ENCODE results near the gene ZNF2.

ZNF2 gene

DNA sequence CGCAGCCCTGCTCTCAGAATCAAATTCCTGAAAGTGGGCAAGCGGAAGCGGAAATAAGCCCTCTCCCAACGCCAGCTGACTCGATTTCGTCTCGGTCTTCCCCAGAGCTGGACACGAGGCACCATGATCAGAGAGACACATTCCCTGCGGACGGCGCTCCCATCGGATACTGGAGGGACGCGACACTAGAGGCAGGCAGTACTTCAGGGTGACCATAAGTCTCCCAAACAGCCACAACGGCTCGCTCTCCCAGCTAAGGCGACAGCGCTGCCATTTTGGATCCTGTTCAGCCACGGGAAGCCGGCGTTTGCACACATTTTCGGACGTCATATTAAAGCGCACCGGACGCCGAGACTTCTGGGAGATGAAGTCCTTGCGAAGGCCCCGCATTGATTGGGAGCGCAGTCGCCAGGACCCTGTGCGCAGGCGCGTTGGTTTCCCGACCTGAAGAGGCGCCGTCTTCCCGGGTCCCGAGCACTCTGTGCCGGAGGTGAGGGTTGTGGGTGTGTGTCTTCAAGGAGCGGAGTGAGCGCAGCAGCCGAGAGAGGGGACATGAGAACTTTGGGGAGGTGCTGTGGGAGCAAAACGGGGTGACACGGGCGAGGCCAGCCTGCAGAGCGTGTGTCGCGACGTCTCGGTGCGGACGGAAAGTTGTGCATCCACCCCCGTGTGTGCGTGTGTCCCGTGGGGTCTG lies at the start of gene ZNF2:
TSS of gene ZNF2 (plus strand) at position 439 of the 694 bp plus-strand sequence. CDS start 10,418 bp downstream, outside the sequence.
- Mint-ChIP-seq H3K36me3 (peaks cover 11% of the 10 kb centered on the region), H3K9me3 (peaks cover 5% of the 10 kb centered on the region), H3K4me3 (peak within 1 kb of the TSS; percentile 100), H3K27ac (peak within 1 kb of the TSS; percentile 98), H3K27me3 (no peaks in the 10 kb centered on the region), H3K4me1 (peaks cover 47% of the 10 kb centered on the region)

DNA sequence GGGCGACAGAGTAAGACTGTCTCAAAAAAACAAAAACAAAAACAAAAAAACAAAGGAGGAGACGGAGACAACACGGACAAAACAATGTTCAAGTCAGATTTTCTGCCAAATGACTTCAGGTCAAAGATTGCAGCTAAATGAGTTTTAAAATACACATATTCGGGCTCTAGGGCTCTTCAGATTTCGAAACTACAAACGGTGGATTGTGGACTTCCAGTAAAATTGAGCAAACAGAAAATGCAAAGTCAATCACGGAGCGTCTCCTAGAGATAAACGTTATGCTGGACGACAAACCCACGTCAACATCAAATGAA lies 44.6 kb upstream of the ZNF2 start:
- peak overlapping the region; percentile 96 for H3K4me3 Mint-ChIP-seq
- peaks cover 7% of the 10 kb centered on the region for H3K36me3 Mint-ChIP-seq
- no peaks in the 10 kb centered on the region for H3K9me3 Mint-ChIP-seq
- peak overlapping the region; percentile 98 for H3K27ac Mint-ChIP-seq
- H3K4me1 Mint-ChIP-seq: peaks cover 49% of the 10 kb centered on the region
- H3K27me3 Mint-ChIP-seq: no peaks in the 10 kb centered on the region

DNA sequence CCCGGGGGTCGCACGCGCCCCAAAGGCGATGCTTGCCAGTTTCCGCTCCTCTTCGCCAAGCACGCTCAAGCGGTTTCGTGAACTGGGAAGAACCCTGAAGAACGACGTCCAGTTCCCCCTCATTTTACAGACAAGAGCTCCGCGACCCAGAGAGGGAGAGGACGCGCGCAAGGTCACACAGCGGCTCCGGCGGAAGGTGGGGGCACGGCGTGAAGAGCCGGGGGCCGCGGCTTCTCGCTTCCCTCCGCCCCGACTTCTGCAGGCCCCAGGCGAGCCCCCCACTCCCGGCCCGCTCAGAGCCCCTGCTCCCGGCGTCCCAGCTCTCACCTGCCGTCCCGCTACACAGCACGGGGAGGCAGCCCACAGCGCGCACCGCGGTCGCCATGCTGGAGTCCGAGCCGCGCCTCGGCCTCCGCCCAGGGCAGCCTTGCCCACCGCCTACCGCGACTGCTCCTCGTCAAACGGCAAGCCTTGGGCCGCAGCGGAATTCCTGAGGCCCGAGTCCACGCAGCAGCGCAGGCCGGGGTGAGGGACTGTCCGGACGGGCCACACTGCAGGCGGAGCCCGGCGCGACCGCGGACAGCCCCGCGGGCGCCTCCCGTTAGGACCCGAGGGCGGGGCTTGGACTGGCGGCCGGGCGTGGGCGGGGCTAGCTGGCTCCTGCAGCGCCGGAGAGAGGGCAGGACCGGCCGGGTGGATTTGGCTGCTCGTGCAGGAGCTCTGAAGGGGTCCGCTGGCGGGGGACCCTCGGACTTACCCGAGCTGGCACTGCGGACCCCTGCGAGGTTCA lies 44.0 kb upstream of the ZNF2 start, which contains the start of gene MRPS5:
TSS of gene MRPS5 (minus strand) at position 402 of the 790 bp plus-strand sequence. CDS start at position 385, 17 bp downstream.
- Mint-ChIP-seq H3K27ac (peak within 1 kb of the TSS; percentile 98), H3K9me3 (no peaks in the 10 kb centered on the region), H3K4me3 (peak within 1 kb of the TSS; percentile 96), H3K27me3 (no peaks in the 10 kb centered on the region), H3K36me3 (peaks cover 7% of the 10 kb centered on the region), H3K4me1 (peaks cover 49% of the 10 kb centered on the region)

- Mint-ChIP-seq H3K4me1 (peaks cover 47% of the 10 kb centered on the region), H3K36me3 (peaks cover 6% of the 10 kb centered on the region), H3K9me3 (no peaks in the 10 kb centered on the region), H3K4me3 (peak overlapping the region; percentile 96), H3K27ac (peak overlapping the region; percentile 60), H3K27me3 (no peaks in the 10 kb centered on the region)
Measured at GRCh38 chr2:95122197-95122551, 43.4 kb upstream of the ZNF2 start.

- peaks cover 34% of the 10 kb centered on the region for H3K36me3 Mint-ChIP-seq
- no peaks in the 10 kb centered on the region for H3K27me3 Mint-ChIP-seq
- peaks cover 24% of the 10 kb centered on the region for H3K9me3 Mint-ChIP-seq
- no peak overlapping the region for H3K4me3 Mint-ChIP-seq
- no peak overlapping the region for H3K27ac Mint-ChIP-seq
- H3K4me1 Mint-ChIP-seq: no peaks in the 10 kb centered on the region
Measured at GRCh38 chr2:95138702-95139101, 26.9 kb upstream of the ZNF2 start.

DNA sequence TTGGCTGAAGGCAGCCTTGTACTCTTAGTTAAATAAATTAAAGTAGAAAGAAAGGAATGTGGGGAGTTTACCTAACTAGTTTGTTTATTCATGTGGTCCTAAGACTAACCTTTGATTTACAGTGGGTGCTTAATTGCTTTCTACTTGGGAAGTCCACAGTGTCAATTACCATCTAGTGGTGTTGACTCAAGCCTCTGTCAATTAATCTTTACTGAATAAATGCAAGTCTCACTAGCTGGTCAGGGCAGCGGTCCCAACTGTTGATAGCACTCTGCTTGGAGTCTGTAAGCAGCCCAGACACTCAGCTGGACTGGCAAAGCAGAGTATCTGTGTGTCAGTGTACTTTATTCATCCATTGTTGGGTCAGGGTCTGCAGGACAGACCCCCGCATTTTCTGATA lies 21.8 kb upstream of the ZNF2 start:
- H3K9me3 Mint-ChIP-seq: peaks cover 25% of the 10 kb centered on the region
- no peak overlapping the region for H3K27ac Mint-ChIP-seq
- no peaks in the 10 kb centered on the region for H3K27me3 Mint-ChIP-seq
- H3K4me1 Mint-ChIP-seq: no peaks in the 10 kb centered on the region
- no peak overlapping the region for H3K4me3 Mint-ChIP-seq
- H3K36me3 Mint-ChIP-seq: peaks cover 45% of the 10 kb centered on the region

- H3K4me1 Mint-ChIP-seq: no peaks in the 10 kb centered on the region
- H3K4me3 Mint-ChIP-seq: no peak overlapping the region
- H3K9me3 Mint-ChIP-seq: peaks cover 44% of the 10 kb centered on the region
- H3K36me3 Mint-ChIP-seq: peaks cover 68% of the 10 kb centered on the region
- H3K27ac Mint-ChIP-seq: no peak overlapping the region
- no peaks in the 10 kb centered on the region for H3K27me3 Mint-ChIP-seq
Measured at GRCh38 chr2:95149397-95149984, 16.1 kb upstream of the ZNF2 start.

DNA sequence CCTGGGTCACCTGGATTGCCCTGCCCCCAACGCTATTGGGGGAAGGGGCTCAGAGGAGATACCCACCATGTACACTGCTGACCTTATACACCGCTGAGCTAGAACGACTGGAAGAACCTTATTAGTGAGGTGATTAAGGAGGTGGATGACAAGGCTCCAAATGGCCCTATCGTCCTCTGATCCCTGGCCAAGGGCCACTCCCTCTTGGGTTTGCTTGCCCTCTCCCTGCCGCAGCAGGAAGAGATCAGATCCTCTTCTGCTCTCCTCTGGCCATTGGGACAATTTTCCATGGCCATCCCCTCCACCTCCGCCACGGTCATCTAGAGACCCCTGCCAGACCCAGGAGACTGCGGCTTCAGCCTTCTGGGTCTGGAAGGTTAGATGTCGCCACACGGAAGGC lies 7.2 kb upstream of the ZNF2 start:
- Mint-ChIP-seq H3K27me3 (no peaks in the 10 kb centered on the region), H3K9me3 (peaks cover 14% of the 10 kb centered on the region), H3K4me1 (peaks cover 6% of the 10 kb centered on the region), H3K4me3 (peak overlapping the region; percentile 79), H3K36me3 (peaks cover 30% of the 10 kb centered on the region), H3K27ac (no peak overlapping the region)

DNA sequence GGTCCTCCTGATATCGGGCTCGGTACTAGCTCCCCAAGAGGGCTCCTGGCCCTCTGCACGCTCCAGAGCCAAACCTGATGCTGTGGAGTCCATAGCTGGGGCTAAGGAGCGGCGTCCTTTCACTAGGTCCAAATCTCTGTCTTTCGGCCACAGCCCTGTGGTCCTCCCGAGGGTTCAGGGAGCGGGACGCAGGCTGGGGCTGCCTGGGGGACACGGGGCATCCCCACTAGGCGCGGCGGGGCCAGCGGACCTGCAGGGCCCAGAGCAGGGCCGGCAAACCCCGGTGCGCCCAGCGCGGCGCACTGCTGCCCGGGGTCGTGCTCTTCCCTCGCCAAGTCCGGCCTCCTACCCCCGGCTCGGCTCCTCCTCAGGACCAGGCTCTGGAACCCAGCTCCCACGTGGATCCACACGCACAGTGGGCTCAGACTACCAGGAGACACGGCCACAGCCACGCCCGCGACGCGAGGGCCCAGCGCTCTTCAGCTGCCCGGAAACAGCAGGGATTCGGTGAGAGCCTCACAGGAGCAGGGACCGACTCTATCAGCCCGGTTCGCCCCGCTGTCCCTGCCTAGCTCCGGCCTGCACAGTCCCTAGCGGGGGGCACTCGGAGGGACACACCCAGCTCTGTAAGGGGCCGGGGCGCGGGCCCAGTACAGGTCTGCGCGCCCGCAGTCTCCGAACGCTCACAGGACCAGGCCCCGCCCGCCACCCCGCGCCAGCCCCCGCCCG lies 6.6 kb upstream of the ZNF2 start:
- H3K4me1 Mint-ChIP-seq: peaks cover 9% of the 10 kb centered on the region

GRCh38 chr2:95159690-95160449 lies 5.7 kb upstream of the ZNF2 start, which contains the start of gene ZNF514:
Gene ZNF514, minus strand, starts transcription at chr2:95159848. Its CDS starts 6,595 bp downstream, at chr2:95153253.
- peaks cover 18% of the 10 kb centered on the region for H3K4me1 Mint-ChIP-seq
- peaks cover 21% of the 10 kb centered on the region for H3K36me3 Mint-ChIP-seq
- peak within 1 kb of the TSS; percentile 91 for H3K4me3 Mint-ChIP-seq
- no peaks in the 10 kb centered on the region for H3K27me3 Mint-ChIP-seq
- peaks cover 8% of the 10 kb centered on the region for H3K9me3 Mint-ChIP-seq
- H3K27ac Mint-ChIP-seq: peak within 1 kb of the TSS; percentile 92

More for the DNA sequence above, 6.6 kb upstream of the ZNF2 start:
- Mint-ChIP-seq H3K9me3 (peaks cover 14% of the 10 kb centered on the region), H3K36me3 (peaks cover 27% of the 10 kb centered on the region), H3K27me3 (no peaks in the 10 kb centered on the region), H3K4me3 (peak overlapping the region; percentile 79), H3K27ac (peak overlapping the region; percentile 12)

DNA sequence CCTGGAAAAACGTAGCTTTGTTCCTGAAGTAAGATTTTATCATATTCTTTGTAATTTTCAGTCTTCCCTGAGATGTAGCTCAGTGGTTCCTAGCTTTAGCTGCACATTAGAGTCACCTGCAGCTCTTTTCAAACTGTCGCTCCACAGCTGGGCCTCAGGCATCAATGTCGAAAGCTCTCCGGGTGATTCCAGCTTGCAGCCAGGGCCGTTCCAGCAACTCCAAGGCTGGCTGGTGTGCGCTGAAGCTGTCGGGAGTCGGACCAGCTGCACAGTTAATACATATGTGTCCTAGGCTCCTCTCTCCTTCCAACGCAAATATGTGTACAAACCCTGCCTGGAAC lies 609 bp upstream of the ZNF2 start:
- peaks cover 50% of the 10 kb centered on the region for H3K4me1 Mint-ChIP-seq
- H3K27me3 Mint-ChIP-seq: no peaks in the 10 kb centered on the region
- peak overlapping the region; percentile 98 for H3K27ac Mint-ChIP-seq
- H3K36me3 Mint-ChIP-seq: peaks cover 11% of the 10 kb centered on the region
- peaks cover 5% of the 10 kb centered on the region for H3K9me3 Mint-ChIP-seq
- H3K4me3 Mint-ChIP-seq: peak overlapping the region; percentile 100

- H3K4me3 Mint-ChIP-seq: peak overlapping the region; percentile 100
- H3K4me1 Mint-ChIP-seq: peaks cover 47% of the 10 kb centered on the region
Measured at GRCh38 chr2:95166065-95166763, 605 bp downstream of the ZNF2 start.

GRCh38 chr2:95171902-95172301 lies 6.3 kb downstream of the ZNF2 start:
- peaks cover 18% of the 10 kb centered on the region for H3K4me1 Mint-ChIP-seq
- H3K9me3 Mint-ChIP-seq: no peaks in the 10 kb centered on the region
- no peak overlapping the region for H3K4me3 Mint-ChIP-seq
- H3K36me3 Mint-ChIP-seq: peaks cover 16% of the 10 kb centered on the region
- no peaks in the 10 kb centered on the region for H3K27me3 Mint-ChIP-seq
- no peak overlapping the region for H3K27ac Mint-ChIP-seq

More at GRCh38 chr2:95166065-95166763, 605 bp downstream of the ZNF2 start:
- H3K9me3 Mint-ChIP-seq: peaks cover 5% of the 10 kb centered on the region
- H3K27ac Mint-ChIP-seq: peak overlapping the region; percentile 68
- peaks cover 11% of the 10 kb centered on the region for H3K36me3 Mint-ChIP-seq
- H3K27me3 Mint-ChIP-seq: no peaks in the 10 kb centered on the region

DNA sequence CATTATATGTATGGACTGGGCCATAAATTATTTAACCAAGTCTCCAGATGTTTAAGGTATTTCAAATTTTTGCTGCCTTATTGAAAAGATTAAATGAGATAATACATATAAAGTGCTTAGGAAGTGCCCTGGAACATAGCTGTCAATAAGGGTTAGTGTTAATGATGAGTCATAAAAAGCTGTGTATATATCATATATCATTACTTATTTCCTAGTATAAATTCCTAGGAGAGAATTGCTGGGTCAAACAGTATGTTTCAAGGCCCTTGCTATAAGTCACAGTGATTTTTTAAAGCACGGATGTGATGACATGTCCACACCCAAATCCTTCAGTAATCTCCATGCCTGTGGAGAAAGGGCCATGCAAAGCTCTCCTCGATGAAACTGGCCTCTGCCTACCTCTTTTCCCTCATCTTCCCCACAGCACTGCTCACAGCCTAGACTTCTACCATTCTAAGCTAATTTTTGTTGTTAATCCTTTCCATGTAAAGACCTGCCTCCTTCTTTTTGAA lies 8.5 kb downstream of the ZNF2 start:
- H3K36me3 Mint-ChIP-seq: peaks cover 26% of the 10 kb centered on the region
- H3K27me3 Mint-ChIP-seq: no peaks in the 10 kb centered on the region

More for the DNA sequence above, 8.5 kb downstream of the ZNF2 start:
- peaks cover 6% of the 10 kb centered on the region for H3K9me3 Mint-ChIP-seq
- no peak overlapping the region for H3K4me3 Mint-ChIP-seq
- H3K4me1 Mint-ChIP-seq: peaks cover 6% of the 10 kb centered on the region
- no peak overlapping the region for H3K27ac Mint-ChIP-seq

Data from activated naive CD4-positive, alpha-beta T cell treated with anti-CD3 and anti-CD28 coated beads, Interleukin-2, amount 50 U/mL, for 24 hours (primary cell).